SK-N-SH (cell line): ENCODE measurements around the gene CD300E. TPM values are rescaled to one million over a fixed set of nuclear protein-coding genes. Genes with fewer than 3 reads are reported as not detected.

Source experiments
- CTCF ChIA-PET: fragments of 300-600, 350-600 bp; formaldehyde crosslinking; extraction: SDS; loops from one replicate; lab custom pipeline; 2021; lab: Yijun Ruan, JAX
- POLR2A ChIA-PET: fragments of 350-600 bp; sonication (Branson Sonifier 250); formaldehyde crosslinking; extraction: SDS; loops from one replicate; lab custom pipeline; 2020; ENCODE audit warnings: antibody characterized with exemption, inconsistent platforms; lab: Yijun Ruan, JAX
- DNase-seq: peaks from one replicate; pipeline ENCODE4 v3.0.0; 2012
- H2AFZ ChIP-seq: fragments of 200-600 bp; sonication (generic); 2 replicates; pipeline ENCODE4 v1.8.1; 2016; ENCODE audit warnings: antibody characterized with exemption, mild to moderate bottlenecking, low read depth
- H3F3A ChIP-seq: fragments of 200-600 bp; sonication (generic); replicated peaks from 2 replicates; pipeline ENCODE3; 2016; ENCODE audit warnings: antibody characterized with exemption, mild to moderate bottlenecking; ENCODE audit not compliant: insufficient read depth
- H3K27ac ChIP-seq, 2 experiments: fragments of 200-500 bp in 1 of 2; fragments of 200-600 bp in 1 of 2; sonication (Bioruptor generic) in 1 of 2; sonication (generic), shearing (Covaris generic) in 1 of 2; 2 replicates each; pipeline versions ENCODE4 v1.5.1 to v1.6.1; 2014 to 2016; ENCODE audit warnings: low read depth in 2 of 2, inconsistent platforms in 1 of 2, low read length in 1 of 2, mild to moderate bottlenecking in 1 of 2, mixed read lengths in 1 of 2
- H3K27me3 ChIP-seq: fragments of 200-600 bp; sonication (generic), shearing (Covaris generic); 2 replicates; pipeline ENCODE4 v1.6.1; 2016; ENCODE audit warnings: mixed run types; ENCODE audit not compliant: insufficient read depth
- H3K36me3 ChIP-seq, 2 experiments: fragments of 200-500 bp in 1 of 2; fragments of 200-600 bp in 1 of 2; sonication (Bioruptor generic) in 1 of 2; sonication (generic) in 1 of 2; replicated peaks in 1 of 2; 2 replicates each; pipeline versions ENCODE3 to v1.5.1; 2014 to 2016; ENCODE audit warnings: low read length in 1 of 2, mild to moderate bottlenecking in 1 of 2; ENCODE audit not compliant: insufficient read depth in 2 of 2, control insufficient read depth in 1 of 2
- H3K4me1 ChIP-seq, 2 experiments: fragments of 200-500 bp in 1 of 2; fragments of 200-600 bp in 1 of 2; sonication (Bioruptor generic) in 1 of 2; sonication (generic), shearing (Covaris generic) in 1 of 2; 2 replicates each; pipeline versions ENCODE4 v1.5.1 to v1.6.1; 2014 to 2016; ENCODE audit warnings: low read depth in 1 of 2, low read length in 1 of 2, mixed run types in 1 of 2; ENCODE audit not compliant: insufficient read depth in 2 of 2, control insufficient read depth in 1 of 2
- H3K4me2 ChIP-seq: fragments of 200-600 bp; sonication (generic), shearing (Covaris generic); 2 replicates; pipeline ENCODE4 v1.6.1; 2017; ENCODE audit warnings: mixed run types
- H3K4me3 ChIP-seq, 2 experiments: fragments of 200-500 bp in 1 of 2; fragments of 200-600 bp in 1 of 2; sonication (Bioruptor generic) in 1 of 2; sonication (generic), shearing (Covaris generic) in 1 of 2; 2 replicates each; pipeline versions ENCODE4 v1.5.1 to v1.8.1; 2014 to 2016; ENCODE audit warnings: low read depth in 2 of 2, inconsistent platforms in 1 of 2, low read length in 1 of 2, mild to moderate bottlenecking in 1 of 2, mixed read lengths in 1 of 2, moderate library complexity in 1 of 2
- H3K79me2 ChIP-seq: fragments of 200-600 bp; sonication (generic); 2 replicates; pipeline ENCODE4 v1.8.1; 2017; ENCODE audit warnings: mild to moderate bottlenecking; ENCODE audit not compliant: insufficient read depth
- H3K9ac ChIP-seq: fragments of 200-600 bp; sonication (generic); 2 replicates; pipeline ENCODE4 v1.6.1; 2017; ENCODE audit warnings: mixed run types
- H3K9me2 ChIP-seq: fragments of 200-600 bp; sonication (generic); 2 replicates; pipeline ENCODE4 v1.6.1; 2017; ENCODE audit warnings: mixed run types
- H3K9me3 ChIP-seq: fragments of 200-600 bp; sonication (generic); 2 replicates; pipeline ENCODE4 v1.6.1; 2017; ENCODE audit warnings: mixed run types, mild to moderate bottlenecking, moderate library complexity
- H4K20me1 ChIP-seq: fragments of 200-600 bp; sonication (generic); 2 replicates; pipeline ENCODE4 v1.6.1; 2017; ENCODE audit warnings: mild to moderate bottlenecking, mixed run types; ENCODE audit not compliant: insufficient read depth
- CHD2 ChIP-seq: fragments of 150-350 bp; IDR thresholded peaks from 2 replicates; pipeline ENCODE4 v1.6.1; 2018; ENCODE audit warnings: low read length; ENCODE audit not compliant: partially characterized antibody
- ELF1 ChIP-seq: IDR thresholded peaks from 2 replicates; pipeline ENCODE4 v1.4.0; 2012
- EP300 ChIP-seq, 2 experiments: IDR thresholded peaks; 2 replicates each; pipeline versions ENCODE4 v1.4.0 to v1.6.1; 2012; ENCODE audit warnings: borderline replicate concordance in 1 of 2, low read depth in 1 of 2, low read length in 1 of 2
- EZH2phosphoT487 ChIP-seq: fragments of 200-600 bp; sonication (generic); IDR thresholded peaks from 2 replicates; pipeline ENCODE4 v1.6.1; 2017; ENCODE audit warnings: low read depth, mixed run types, mild to moderate bottlenecking, antibody characterized with exemption, moderate library complexity, borderline replicate concordance
- FOXJ3 ChIP-seq: sonication (generic); formaldehyde crosslinking; IDR thresholded peaks from 2 replicates; pipeline ENCODE4 v1.5.1; 2020; ENCODE audit warnings: mild to moderate bottlenecking, missing genetic modification reagents
- FOXM1 ChIP-seq: IDR thresholded peaks from 2 replicates; pipeline ENCODE4 v1.4.0; 2012; ENCODE audit warnings: low read depth, mild to moderate bottlenecking
- GABPA ChIP-seq: IDR thresholded peaks from 2 replicates; pipeline ENCODE4 v1.4.0; 2012; ENCODE audit warnings: low read depth, mild to moderate bottlenecking
- GATA2 ChIP-seq: sonication (generic); formaldehyde crosslinking; IDR thresholded peaks from 2 replicates; pipeline ENCODE4 v1.5.0; 2020; ENCODE audit warnings: mild to moderate bottlenecking, missing genetic modification reagents
- JUND ChIP-seq: IDR thresholded peaks from 2 replicates; pipeline ENCODE4 v1.4.0; 2012
- NRF1 ChIP-seq: IDR thresholded peaks from 2 replicates; pipeline ENCODE4 v1.6.1; 2012; ENCODE audit warnings: low read depth, mild to moderate bottlenecking, low read length
- POLR2AphosphoS5 ChIP-seq: IDR thresholded peaks from 2 replicates; pipeline ENCODE4 v1.6.1; 2012; ENCODE audit warnings: low read depth, low read length
- RAD21 ChIP-seq: IDR thresholded peaks from 2 replicates; pipeline ENCODE4 v1.6.1; 2012; ENCODE audit warnings: mild to moderate bottlenecking, low read length
- RXRA ChIP-seq: IDR thresholded peaks from 2 replicates; pipeline ENCODE4 v1.4.0; 2012; ENCODE audit warnings: low read depth, mild to moderate bottlenecking, borderline replicate concordance
- TAF1 ChIP-seq: IDR thresholded peaks from 2 replicates; pipeline ENCODE4 v1.6.1; 2012; ENCODE audit warnings: low read depth, mild to moderate bottlenecking, low read length, moderate library complexity, borderline replicate concordance
- YY1 ChIP-seq: IDR thresholded peaks from 2 replicates; pipeline ENCODE4 v1.4.0; 2012; ENCODE audit warnings: low read depth, mild to moderate bottlenecking
- WGBS: methylation state at CpG from one replicate; pipeline ENCODE4 v1.1.6; 2017; ENCODE audit warnings: low lambda C conversion rate; 5-methylcytosine and 5-hydroxymethylcytosine counted together
- polyA plus RNA-seq, 3 experiments: library from polyadenylated mRNA; depleted of rRNA; stranded (reverse); fragments of >200 nt; gene quantifications; 2 replicates each; pipeline ENCODE4 v1.2.3, GENCODE V29; 2012
- TF ChIP-seq, protein P1 (sequence below): IDR thresholded peaks from 2 replicates; pipeline ENCODE4; 2012
- TF ChIP-seq, protein P2 (sequence below): IDR thresholded peaks from 2 replicates; pipeline ENCODE4 v1.6.1; 2012; ENCODE audit warnings: mild to moderate bottlenecking, low read depth, low read length, moderate library complexity

The CD300E gene
- polyA plus RNA-seq, 1 of the 3 experiments (the other 2 are of a cell fraction) = not detected

DNA sequence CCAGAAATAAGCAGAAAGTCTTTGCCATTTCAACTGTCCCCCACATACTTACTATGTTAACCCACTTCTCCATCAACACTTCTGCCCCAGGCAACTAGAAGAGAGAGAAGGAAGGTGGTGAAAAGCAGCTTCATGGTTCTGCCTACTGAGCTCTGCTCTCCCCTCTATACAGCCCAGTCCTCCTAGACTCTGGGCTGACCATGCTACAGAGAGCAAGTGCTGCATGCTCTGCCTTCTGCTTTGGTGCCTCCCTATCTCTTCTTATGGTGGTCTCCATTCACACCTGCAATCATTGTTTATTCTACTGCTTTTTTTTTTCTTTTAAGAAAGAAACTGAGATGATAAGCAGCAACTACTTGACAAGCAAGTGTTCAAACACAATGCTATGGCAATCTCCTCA, 20.3 kb upstream of the CD300E start:
- TF ChIP-seq JUND (no peak), EZH2phosphoT487 (no peak), FOXM1 (no peak), TAF1 (no peak)
- TF ChIP-seq, protein P1, sequence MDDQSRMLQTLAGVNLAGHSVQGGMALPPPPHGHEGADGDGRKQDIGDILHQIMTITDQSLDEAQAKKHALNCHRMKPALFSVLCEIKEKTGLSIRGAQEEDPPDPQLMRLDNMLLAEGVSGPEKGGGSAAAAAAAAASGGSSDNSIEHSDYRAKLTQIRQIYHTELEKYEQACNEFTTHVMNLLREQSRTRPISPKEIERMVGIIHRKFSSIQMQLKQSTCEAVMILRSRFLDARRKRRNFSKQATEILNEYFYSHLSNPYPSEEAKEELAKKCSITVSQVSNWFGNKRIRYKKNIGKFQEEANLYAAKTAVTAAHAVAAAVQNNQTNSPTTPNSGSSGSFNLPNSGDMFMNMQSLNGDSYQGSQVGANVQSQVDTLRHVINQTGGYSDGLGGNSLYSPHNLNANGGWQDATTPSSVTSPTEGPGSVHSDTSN = no peak
- Histone ChIP-seq H3K4me1 (peaks cover 0 to 13% of the 10 kb centered on the region in 2 experiments; a peak in 1 of 4 replicates), H2AFZ (no peak overlapping the region), H4K20me1 (no peaks in the 10 kb centered on the region), H3K9ac (no peak overlapping the region), H3F3A (no peaks in the 10 kb centered on the region), H3K79me2 (no peaks in the 10 kb centered on the region), H3K27me3 (no peaks in the 10 kb centered on the region), H3K9me3 (no peaks in the 10 kb centered on the region), H3K4me3 (no peak overlapping the region), H3K4me2 (no peak overlapping the region), H3K27ac (no peak overlapping the region), H3K36me3 (no peaks in the 10 kb centered on the region), H3K9me2 (no peaks in the 10 kb centered on the region)
- CTCF ChIA-PET = interaction anchor here (0.7 to 1.6 kb wide), 4 partner anchors 41 to 102 kb away, joined by 3 to 4 read pairs (median 4); no protein-coding TSS in a partner anchor
- DNase-seq = no peak
- POLR2A ChIA-PET = interaction anchor here (0.7 kb wide), 1 partner anchor 135 kb away, joined by 4 read pairs; no protein-coding TSS in a partner anchor

DNA sequence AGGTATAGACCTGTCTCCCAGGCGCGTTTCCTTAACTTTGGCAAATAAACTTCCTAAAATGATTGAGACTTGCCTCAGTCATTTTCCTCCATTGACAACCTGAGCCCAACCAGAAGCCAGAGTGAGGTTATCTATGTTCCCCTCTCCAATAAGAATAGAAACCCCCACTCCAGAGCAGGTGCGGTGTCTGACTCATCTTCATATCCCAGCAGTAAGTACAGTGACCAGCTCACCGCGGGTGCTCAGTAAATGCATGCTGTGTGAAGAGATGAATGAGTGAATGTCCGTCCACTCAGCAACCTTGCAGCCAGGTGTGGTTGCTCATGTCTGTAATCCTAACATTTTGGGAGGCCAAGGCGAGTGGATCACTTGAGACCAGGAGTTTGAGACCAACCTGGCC, 19.5 kb upstream of the CD300E start:
- Histone ChIP-seq H3K27me3 (no peaks in the 10 kb centered on the region), H3K27ac (no peak overlapping the region), H3K4me1 (peaks cover 0 to 6% of the 10 kb centered on the region in 2 experiments; a peak in 1 of 4 replicates), H3K79me2 (no peaks in the 10 kb centered on the region), H3K4me2 (no peak overlapping the region), H3K9ac (no peak overlapping the region), H3K9me2 (no peaks in the 10 kb centered on the region), H4K20me1 (no peaks in the 10 kb centered on the region), H3K4me3 (no peak overlapping the region), H3K36me3 (no peaks in the 10 kb centered on the region), H3K9me3 (no peaks in the 10 kb centered on the region), H2AFZ (no peak overlapping the region), H3F3A (no peaks in the 10 kb centered on the region)
- 37% methylated on average over 7 of the region's 7 CpGs for WGBS
- no peak for DNase-seq
- TF ChIP-seq ELF1 (no peak), YY1 (no peak), EP300 (IDR thresholded peaks at IDR 0.05; ENCODE audit: borderline replicate concordance in 1 of 2, low read depth in 1 of 2, low read length in 1 of 2) (no peak), RXRA (no peak), RAD21 (no peak), CHD2 (no peak), TAF1 (no peak), GATA2 (CRISPR knock-in tag) (no peak), NRF1 (no peak), FOXJ3 (CRISPR knock-in tag) (no peak), EZH2phosphoT487 (no peak), FOXM1 (no peak), JUND (no peak), POLR2AphosphoS5 (no peak), GABPA (no peak)
- TF ChIP-seq, protein P2, sequence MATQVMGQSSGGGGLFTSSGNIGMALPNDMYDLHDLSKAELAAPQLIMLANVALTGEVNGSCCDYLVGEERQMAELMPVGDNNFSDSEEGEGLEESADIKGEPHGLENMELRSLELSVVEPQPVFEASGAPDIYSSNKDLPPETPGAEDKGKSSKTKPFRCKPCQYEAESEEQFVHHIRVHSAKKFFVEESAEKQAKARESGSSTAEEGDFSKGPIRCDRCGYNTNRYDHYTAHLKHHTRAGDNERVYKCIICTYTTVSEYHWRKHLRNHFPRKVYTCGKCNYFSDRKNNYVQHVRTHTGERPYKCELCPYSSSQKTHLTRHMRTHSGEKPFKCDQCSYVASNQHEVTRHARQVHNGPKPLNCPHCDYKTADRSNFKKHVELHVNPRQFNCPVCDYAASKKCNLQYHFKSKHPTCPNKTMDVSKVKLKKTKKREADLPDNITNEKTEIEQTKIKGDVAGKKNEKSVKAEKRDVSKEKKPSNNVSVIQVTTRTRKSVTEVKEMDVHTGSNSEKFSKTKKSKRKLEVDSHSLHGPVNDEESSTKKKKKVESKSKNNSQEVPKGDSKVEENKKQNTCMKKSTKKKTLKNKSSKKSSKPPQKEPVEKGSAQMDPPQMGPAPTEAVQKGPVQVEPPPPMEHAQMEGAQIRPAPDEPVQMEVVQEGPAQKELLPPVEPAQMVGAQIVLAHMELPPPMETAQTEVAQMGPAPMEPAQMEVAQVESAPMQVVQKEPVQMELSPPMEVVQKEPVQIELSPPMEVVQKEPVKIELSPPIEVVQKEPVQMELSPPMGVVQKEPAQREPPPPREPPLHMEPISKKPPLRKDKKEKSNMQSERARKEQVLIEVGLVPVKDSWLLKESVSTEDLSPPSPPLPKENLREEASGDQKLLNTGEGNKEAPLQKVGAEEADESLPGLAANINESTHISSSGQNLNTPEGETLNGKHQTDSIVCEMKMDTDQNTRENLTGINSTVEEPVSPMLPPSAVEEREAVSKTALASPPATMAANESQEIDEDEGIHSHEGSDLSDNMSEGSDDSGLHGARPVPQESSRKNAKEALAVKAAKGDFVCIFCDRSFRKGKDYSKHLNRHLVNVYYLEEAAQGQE = no peak
- ChIA-PET POLR2A (no interaction called here), CTCF (interaction anchor here (1.3 kb wide), 1 partner anchor 93 kb away, joined by 4 read pairs; no protein-coding TSS in a partner anchor)
